ENCODE results near the gene EIF5. TPM values are rescaled to one million over a fixed set of nuclear protein-coding genes. Genes with fewer than 3 reads are reported as not detected.

EIF5 gene
- total RNA-seq, 1 donor from 2014 or later, result 266 TPM

DNA sequence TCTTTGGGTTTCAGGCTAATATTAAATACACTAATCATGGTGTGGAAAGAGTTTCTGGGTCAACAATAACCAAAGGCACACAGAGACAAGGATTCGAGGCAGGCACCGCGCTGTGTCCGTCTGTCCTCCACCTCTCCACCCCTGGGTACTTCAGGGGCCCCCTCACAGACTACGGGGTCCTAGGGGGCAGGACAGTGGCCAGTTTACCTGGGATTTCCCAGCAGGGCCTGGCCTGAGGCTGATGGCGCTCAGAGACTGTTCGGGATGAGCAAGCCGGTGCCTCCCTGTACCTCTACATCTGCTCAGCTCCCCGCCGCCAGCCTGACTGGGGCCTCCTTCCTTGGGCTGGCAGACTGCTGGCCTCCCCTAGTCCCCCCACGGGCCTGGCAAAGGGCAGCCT is 18.1 kb upstream of the EIF5 start:
- Histone ChIP-seq H3K4me1 (peaks cover 19% of the 10 kb centered on the region), H3K27me3 (ENCODE audit: low read depth) (no peaks in the 10 kb centered on the region), H3K27ac (peak overlapping the region; percentile 67), H3K4me3 (no peak overlapping the region), H3K9me3 (no peaks in the 10 kb centered on the region), H3K36me3 (no peaks in the 10 kb centered on the region)
- TF ChIP-seq, protein P1, sequence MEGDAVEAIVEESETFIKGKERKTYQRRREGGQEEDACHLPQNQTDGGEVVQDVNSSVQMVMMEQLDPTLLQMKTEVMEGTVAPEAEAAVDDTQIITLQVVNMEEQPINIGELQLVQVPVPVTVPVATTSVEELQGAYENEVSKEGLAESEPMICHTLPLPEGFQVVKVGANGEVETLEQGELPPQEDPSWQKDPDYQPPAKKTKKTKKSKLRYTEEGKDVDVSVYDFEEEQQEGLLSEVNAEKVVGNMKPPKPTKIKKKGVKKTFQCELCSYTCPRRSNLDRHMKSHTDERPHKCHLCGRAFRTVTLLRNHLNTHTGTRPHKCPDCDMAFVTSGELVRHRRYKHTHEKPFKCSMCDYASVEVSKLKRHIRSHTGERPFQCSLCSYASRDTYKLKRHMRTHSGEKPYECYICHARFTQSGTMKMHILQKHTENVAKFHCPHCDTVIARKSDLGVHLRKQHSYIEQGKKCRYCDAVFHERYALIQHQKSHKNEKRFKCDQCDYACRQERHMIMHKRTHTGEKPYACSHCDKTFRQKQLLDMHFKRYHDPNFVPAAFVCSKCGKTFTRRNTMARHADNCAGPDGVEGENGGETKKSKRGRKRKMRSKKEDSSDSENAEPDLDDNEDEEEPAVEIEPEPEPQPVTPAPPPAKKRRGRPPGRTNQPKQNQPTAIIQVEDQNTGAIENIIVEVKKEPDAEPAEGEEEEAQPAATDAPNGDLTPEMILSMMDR (IDR thresholded peaks at IDR 0.05), result no peak
- ATAC-seq (no peak), DNase-seq (no peak)
- intact Hi-C loops (cut with DNase I), result no loop called here

GRCh38 chr14:103316721-103317121 is 17.3 kb upstream of the EIF5 start:
- H3K4me1 ChIP-seq, result peaks cover 19% of the 10 kb centered on the region
- no peak for DNase-seq
- ATAC-seq, result no peak
- H3K27me3 ChIP-seq (ENCODE audit: low read depth), result no peaks in the 10 kb centered on the region
- TF ChIP-seq, protein P1 (IDR thresholded peaks at IDR 0.05), result no peak
- no peaks in the 10 kb centered on the region for H3K36me3 ChIP-seq
- intact Hi-C loops (cut with DNase I), result no loop called here
- no peak overlapping the region for H3K4me3 ChIP-seq
- H3K27ac ChIP-seq, result no peak overlapping the region
- no peaks in the 10 kb centered on the region for H3K9me3 ChIP-seq

- no peak overlapping the region for H3K4me3 ChIP-seq
- no peaks in the 10 kb centered on the region for H3K27me3 ChIP-seq (ENCODE audit: low read depth)
- no peak for DNase-seq
Measured at GRCh38 chr14:103317251-103317650, 16.8 kb upstream of the EIF5 start.

GRCh38 chr14:103317976-103318580 is 16.0 kb upstream of the EIF5 start:
- H3K27me3 ChIP-seq (ENCODE audit: low read depth), result no peaks in the 10 kb centered on the region
- TF ChIP-seq, protein P1 (IDR thresholded peaks at IDR 0.05), result no peak
- no peak overlapping the region for H3K4me3 ChIP-seq
- peaks cover 19% of the 10 kb centered on the region for H3K4me1 ChIP-seq
- intact Hi-C loops (cut with DNase I), result no loop called here
- H3K27ac ChIP-seq, result no peak overlapping the region
- H3K9me3 ChIP-seq, result no peaks in the 10 kb centered on the region
- DNase-seq (no peak), ATAC-seq (no peak)
- no peaks in the 10 kb centered on the region for H3K36me3 ChIP-seq

More at GRCh38 chr14:103317251-103317650, 16.8 kb upstream of the EIF5 start:
- TF ChIP-seq, protein P1 (IDR thresholded peaks at IDR 0.05), result no peak
- H3K27ac ChIP-seq, result no peak overlapping the region
- no peaks in the 10 kb centered on the region for H3K9me3 ChIP-seq
- H3K36me3 ChIP-seq, result no peaks in the 10 kb centered on the region
- intact Hi-C loops (cut with DNase I), result no loop called here
- peaks cover 19% of the 10 kb centered on the region for H3K4me1 ChIP-seq
- no peak for ATAC-seq

- Histone ChIP-seq H3K9me3 (no peaks in the 10 kb centered on the region), H3K36me3 (no peaks in the 10 kb centered on the region), H3K27ac (no peak overlapping the region), H3K27me3 (ENCODE audit: low read depth) (no peaks in the 10 kb centered on the region), H3K4me3 (no peak overlapping the region), H3K4me1 (peaks cover 19% of the 10 kb centered on the region)
- intact Hi-C loops (cut with DNase I), result no loop called here
- ATAC-seq (no peak), DNase-seq (no peak)
- TF ChIP-seq, protein P1 (IDR thresholded peaks at IDR 0.05), result no peak
Measured at GRCh38 chr14:103318750-103319419, 15.2 kb upstream of the EIF5 start.
